Measurements from ENCODE around the gene APAF1. TPM values are rescaled to one million over a fixed set of nuclear protein-coding genes. Genes with fewer than 3 reads are reported as not detected.
A peak's percentile ranks its signal among the peaks of the same experiment; 100 is the strongest.

Gene APAF1
- total and polyA plus RNA-seq, 8 donors = 2.7 to 14.0 (median 5.7) TPM

DNA sequence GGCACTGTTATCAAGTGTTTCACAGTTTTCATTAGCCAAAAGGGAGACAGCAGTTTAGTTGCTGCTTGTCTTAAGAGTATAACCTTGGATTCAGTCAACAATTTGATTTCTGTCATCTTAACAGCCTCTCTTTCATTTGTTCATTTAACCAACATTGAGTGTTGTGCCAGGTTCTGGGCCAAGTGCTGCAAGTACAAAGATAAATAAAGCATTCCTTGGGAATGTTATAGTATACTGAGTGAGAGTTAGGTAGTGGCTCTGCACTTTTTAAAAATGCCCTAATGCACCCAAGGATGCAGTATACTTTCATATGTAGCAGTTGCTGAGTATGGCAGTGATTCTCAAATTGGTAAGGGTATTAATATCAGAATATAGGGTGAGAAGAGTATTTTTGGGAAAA, 15.4 kb downstream of the APAF1 start:
- no peaks in the 10 kb centered on the region for H3K4me1 ChIP-seq
- TF ChIP-seq, protein P1, sequence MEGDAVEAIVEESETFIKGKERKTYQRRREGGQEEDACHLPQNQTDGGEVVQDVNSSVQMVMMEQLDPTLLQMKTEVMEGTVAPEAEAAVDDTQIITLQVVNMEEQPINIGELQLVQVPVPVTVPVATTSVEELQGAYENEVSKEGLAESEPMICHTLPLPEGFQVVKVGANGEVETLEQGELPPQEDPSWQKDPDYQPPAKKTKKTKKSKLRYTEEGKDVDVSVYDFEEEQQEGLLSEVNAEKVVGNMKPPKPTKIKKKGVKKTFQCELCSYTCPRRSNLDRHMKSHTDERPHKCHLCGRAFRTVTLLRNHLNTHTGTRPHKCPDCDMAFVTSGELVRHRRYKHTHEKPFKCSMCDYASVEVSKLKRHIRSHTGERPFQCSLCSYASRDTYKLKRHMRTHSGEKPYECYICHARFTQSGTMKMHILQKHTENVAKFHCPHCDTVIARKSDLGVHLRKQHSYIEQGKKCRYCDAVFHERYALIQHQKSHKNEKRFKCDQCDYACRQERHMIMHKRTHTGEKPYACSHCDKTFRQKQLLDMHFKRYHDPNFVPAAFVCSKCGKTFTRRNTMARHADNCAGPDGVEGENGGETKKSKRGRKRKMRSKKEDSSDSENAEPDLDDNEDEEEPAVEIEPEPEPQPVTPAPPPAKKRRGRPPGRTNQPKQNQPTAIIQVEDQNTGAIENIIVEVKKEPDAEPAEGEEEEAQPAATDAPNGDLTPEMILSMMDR (IDR thresholded peaks at IDR 0.05) = no peak
- no peaks in the 10 kb centered on the region for H3K9me3 ChIP-seq
- H3K36me3 ChIP-seq = peaks cover 0 to 7% (median 0%) of the 10 kb centered on the region in 3 donors
- no peak for ATAC-seq
- no peak overlapping the region for H3K4me3 ChIP-seq
- H3K27ac ChIP-seq = no peak overlapping the region
- DNase-seq = no peak
- H3K27me3 ChIP-seq = no peaks in the 10 kb centered on the region
- intact Hi-C loops (cut with DNase I) = no loop called here
- FAIRE-seq = no peak

DNA sequence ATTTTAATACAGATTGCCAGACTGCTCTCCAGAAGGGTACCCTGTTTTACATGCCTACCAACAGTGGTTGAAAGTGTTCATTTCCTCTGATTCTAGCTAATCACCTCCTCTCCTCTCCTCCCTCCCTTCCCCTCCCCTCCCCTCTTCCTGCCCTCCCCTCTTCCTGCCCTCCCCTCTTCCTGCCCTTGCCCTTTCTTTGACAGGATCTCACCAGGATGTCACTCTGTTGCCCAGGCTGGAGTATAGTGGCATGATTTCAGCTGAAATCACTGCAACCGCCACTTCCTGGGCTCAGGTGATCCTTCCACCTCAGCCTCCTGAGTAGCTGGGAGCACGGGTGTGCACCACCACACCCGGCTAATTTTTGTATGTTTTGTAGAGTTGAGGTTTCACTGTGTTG, 24.7 kb downstream of the APAF1 start:
- H3K9me3 ChIP-seq = no peaks in the 10 kb centered on the region
- ATAC-seq (no peak), FAIRE-seq (no peak), DNase-seq (no peak)
- intact Hi-C loops (cut with DNase I) = no loop called here
- no peak overlapping the region for H3K4me3 ChIP-seq
- H3K36me3 ChIP-seq = no peaks in the 10 kb centered on the region
- no peaks in the 10 kb centered on the region for H3K27me3 ChIP-seq
- TF ChIP-seq, protein P1 (IDR thresholded peaks at IDR 0.05) = no peak
- peaks cover 0 to 19% (median 6%) of the 10 kb centered on the region in 3 donors for H3K4me1 ChIP-seq
- no peak overlapping the region for H3K27ac ChIP-seq
- 95 to 99% methylated on average over 3 of the region's 3 CpGs for whole genome bisulfite sequencing, 2 donors

DNA sequence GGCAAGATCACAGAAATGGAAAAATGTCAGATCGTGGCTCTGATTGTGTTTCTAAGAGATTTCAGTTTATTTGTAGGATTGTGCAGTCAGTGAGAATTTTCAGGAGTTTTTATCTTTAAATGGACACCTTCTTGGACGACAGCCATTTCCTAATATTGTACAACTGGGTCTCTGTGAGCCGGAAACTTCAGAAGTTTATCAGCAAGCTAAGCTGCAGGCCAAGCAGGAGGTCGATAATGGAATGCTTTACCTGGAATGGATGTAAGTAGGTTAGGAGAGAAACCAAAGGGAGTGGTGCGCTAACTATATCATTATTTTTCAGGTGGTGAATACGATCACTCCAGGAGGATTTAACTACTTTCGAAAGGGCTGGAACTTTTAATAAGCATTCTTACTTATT, 26.4 kb downstream of the APAF1 start:
- whole genome bisulfite sequencing, 2 donors = 6 to 19% methylated on average over 7 of the region's 7 CpGs
- FAIRE-seq (peak; percentile 56), ATAC-seq (peak; percentile 65 to 99 (median 86)), DNase-seq (peak in 3 of 6 donors; percentile 23 to 42 (median 40))
- TF ChIP-seq, protein P1 (IDR thresholded peaks at IDR 0.05) = no peak
- Histone ChIP-seq H3K27ac (peak overlapping the region in 3 of 4 donors; percentile 9 to 48 (median 38)), H3K36me3 (no peaks in the 10 kb centered on the region), H3K4me1 (peaks cover 0 to 19% (median 6%) of the 10 kb centered on the region in 3 donors), H3K9me3 (no peaks in the 10 kb centered on the region), H3K4me3 (no peak overlapping the region), H3K27me3 (no peaks in the 10 kb centered on the region)
- intact Hi-C loops (cut with DNase I) = no loop called here

DNA sequence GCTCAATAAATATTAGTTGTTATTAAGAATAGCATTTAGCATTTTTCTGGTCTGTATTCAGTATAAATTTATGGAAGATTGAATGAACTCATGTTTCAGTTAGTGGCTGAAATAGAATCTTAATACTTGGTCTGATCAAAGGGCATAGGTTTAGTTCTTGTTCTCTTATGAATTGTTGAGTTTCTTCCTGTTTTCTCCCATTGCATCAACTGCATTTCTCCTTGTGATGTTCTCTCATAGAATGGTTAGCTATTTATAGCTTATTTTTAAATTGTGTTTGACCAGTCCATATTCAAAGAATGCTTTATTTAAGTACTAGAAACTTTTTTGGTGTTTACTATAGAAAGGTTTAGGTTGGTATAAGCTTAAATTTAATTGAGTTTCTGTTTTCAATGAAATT, 29.8 kb downstream of the APAF1 start:
- H3K4me3 ChIP-seq = no peak overlapping the region
- ATAC-seq (no peak), DNase-seq (no peak), FAIRE-seq (no peak)
- H3K27me3 ChIP-seq = no peaks in the 10 kb centered on the region
- no peaks in the 10 kb centered on the region for H3K9me3 ChIP-seq
- peaks cover 0 to 10% (median 0%) of the 10 kb centered on the region in 3 donors for H3K36me3 ChIP-seq
- TF ChIP-seq, protein P1 (IDR thresholded peaks at IDR 0.05) = no peak
- intact Hi-C loops (cut with DNase I) = no loop called here
- H3K27ac ChIP-seq = no peak overlapping the region
- H3K4me1 ChIP-seq = peaks cover 0 to 19% (median 6%) of the 10 kb centered on the region in 3 donors

DNA sequence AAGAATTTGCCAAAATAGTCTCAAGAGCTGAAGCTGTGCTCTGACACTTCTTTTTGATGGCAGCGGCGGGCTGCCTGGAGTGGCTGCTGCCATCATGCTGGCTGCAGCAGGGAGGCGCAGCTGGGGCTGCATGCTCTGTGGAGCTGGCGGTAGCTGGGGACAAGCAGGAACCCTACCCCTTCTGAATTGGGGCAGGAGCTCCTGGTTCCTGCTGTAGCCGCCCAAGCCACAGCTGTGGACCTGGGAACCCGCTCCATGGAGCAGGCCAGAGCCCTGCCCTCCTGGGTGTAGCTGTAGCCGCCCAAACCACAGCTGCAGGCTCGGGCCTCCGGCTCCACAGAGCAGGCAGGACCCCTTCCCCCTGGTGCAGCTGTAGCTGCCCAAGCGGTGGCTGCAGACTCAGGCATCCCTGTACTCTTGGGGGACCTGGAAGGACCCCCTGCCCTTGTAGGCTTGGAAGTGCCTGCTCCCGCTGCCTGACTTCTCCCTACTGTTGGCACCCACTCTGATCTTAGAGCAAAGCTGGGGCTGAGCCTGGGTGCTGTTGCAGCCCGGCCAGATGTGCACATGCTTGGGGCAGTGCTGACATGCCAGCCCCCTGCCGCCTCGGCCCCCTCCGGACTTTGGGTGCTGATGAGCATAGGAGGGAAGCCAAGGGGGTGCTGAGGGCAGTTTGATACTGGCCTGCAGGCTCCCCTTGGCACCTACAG, 33.3 kb downstream of the APAF1 start:
- ATAC-seq (no peak), FAIRE-seq (no peak), DNase-seq (peak in 1 of 6 donors; percentile 67)
- no peak overlapping the region for H3K4me3 ChIP-seq
- TF ChIP-seq, protein P1 (IDR thresholded peaks at IDR 0.05) = no peak
- H3K36me3 ChIP-seq = peaks cover 0 to 36% (median 8%) of the 10 kb centered on the region in 3 donors
- H3K27me3 ChIP-seq = no peaks in the 10 kb centered on the region
- no peak overlapping the region for H3K27ac ChIP-seq
- no peaks in the 10 kb centered on the region for H3K9me3 ChIP-seq
- no peaks in the 10 kb centered on the region for H3K4me1 ChIP-seq
- 92 to 93% methylated on average over 14 to 15 of the region's 15 CpGs for WGBS, 2 donors
- intact Hi-C loops (cut with DNase I) = no loop called here
